Stimulated activated effector memory CD8-positive, alpha-beta T cell treated with anti-CD3 and anti-CD28 coated beads, Interleukin-12 subunit alpha, Interleukin-12 subunit beta, amount 100 ng/mL, for 72 hours (primary cell): Measurements from ENCODE around the gene TBC1D5.
"Not testable (repeated sequence)": the region's sequence is repeated elsewhere in the genome, so short reads cannot be mapped to it uniquely, and the experiment has no call there.

Source experiments
- ATAC-seq: fragments of 150-1000 bp; cut with Tn5 transposase; 2 replicates; pipeline ENCODE4 v1.10.0; 2021
- DNase-seq, 2 donors: peaks; one replicate each; pipeline ENCODE4 v3.0.0; 2021 to 2022; ENCODE audit warnings: low spot score in 2 of 2
- H3K27ac Mint-ChIP-seq: one replicate; pipeline ENCODE4 v1.8.0; 2022; ENCODE audit warnings: mild to moderate bottlenecking, mixed read lengths
- H3K36me3 Mint-ChIP-seq: one replicate; pipeline ENCODE4 v1.8.0; 2022; ENCODE audit warnings: mild to moderate bottlenecking, mixed read lengths
- H3K4me1 Mint-ChIP-seq: one replicate; pipeline ENCODE4 v1.8.0; 2022; ENCODE audit warnings: mixed read lengths
- H3K4me3 Mint-ChIP-seq: one replicate; pipeline ENCODE4 v1.8.0; 2022; ENCODE audit warnings: mild to moderate bottlenecking, mixed read lengths
- H3K9me3 Mint-ChIP-seq: one replicate; pipeline ENCODE4 v1.8.0; 2022; ENCODE audit warnings: mixed read lengths

TBC1D5 gene

DNA sequence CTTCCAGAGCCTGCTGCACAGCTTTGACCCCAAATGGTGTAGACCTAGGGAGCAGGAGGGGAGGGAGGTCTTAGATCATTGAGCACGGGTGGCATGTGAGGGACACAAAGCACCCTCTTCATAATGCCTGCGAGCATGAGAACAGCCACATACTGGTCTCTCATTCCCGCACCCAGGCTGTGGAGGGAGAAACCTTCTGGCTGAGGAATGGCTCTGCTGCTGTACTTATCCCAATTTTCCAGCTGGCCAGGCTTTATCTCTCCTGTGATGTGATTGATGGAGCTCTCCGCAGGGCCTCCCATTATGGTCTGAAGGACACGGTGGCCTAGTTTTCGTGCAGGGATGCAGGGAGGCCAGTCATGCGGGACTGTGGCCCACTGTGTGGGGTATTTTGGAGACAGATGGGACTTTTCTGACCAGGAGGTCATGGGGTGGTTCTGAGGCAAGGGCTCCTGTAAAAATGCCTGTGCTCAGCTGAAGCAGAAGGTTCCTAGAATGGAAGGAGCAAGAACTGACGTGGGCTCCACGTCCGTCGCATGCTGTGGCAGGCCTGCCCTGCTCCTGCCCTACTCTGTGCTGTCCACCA is 606.2 kb downstream of the TBC1D5 start:
- DNase-seq (no peak), ATAC-seq (no peak)
- no peak overlapping the region for H3K27ac Mint-ChIP-seq
- no peaks in the 10 kb centered on the region for H3K36me3 Mint-ChIP-seq
- no peaks in the 10 kb centered on the region for H3K9me3 Mint-ChIP-seq
- peaks cover 10% of the 10 kb centered on the region for H3K4me1 Mint-ChIP-seq
- H3K4me3 Mint-ChIP-seq, result no peak overlapping the region

DNA sequence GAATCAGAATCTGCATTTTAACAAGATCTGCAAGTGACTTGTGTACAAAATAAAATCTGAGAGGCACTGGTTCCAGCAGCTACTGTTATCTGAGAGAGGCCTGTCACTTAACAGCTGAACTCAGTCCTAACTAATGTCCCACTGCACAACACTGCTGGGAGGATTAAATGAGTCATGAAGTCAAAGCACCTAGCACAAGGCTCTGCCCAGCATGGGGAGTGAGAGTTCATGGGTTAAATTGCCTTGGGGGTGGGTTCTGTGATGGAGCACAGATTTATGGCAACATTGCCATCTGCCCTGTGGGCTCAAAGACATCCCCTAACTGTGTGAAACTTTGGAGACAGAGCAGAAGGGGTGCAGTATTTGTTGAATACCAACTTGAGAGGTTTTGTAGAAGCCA is 606.7 kb downstream of the TBC1D5 start:
- Mint-ChIP-seq H3K27ac (no peak overlapping the region), H3K36me3 (no peaks in the 10 kb centered on the region), H3K4me1 (peaks cover 8% of the 10 kb centered on the region), H3K4me3 (no peak overlapping the region), H3K9me3 (no peaks in the 10 kb centered on the region)
- ATAC-seq (peak; percentile 19), DNase-seq (no peak)

- DNase-seq (no peak), ATAC-seq (no peak)
- Mint-ChIP-seq H3K9me3 (no peaks in the 10 kb centered on the region), H3K36me3 (no peaks in the 10 kb centered on the region), H3K27ac (no peak overlapping the region), H3K4me3 (no peak overlapping the region), H3K4me1 (peaks cover 7% of the 10 kb centered on the region)
Observed at GRCh38 chr3:17133632-17134545, 608.5 kb downstream of the TBC1D5 start.

DNA sequence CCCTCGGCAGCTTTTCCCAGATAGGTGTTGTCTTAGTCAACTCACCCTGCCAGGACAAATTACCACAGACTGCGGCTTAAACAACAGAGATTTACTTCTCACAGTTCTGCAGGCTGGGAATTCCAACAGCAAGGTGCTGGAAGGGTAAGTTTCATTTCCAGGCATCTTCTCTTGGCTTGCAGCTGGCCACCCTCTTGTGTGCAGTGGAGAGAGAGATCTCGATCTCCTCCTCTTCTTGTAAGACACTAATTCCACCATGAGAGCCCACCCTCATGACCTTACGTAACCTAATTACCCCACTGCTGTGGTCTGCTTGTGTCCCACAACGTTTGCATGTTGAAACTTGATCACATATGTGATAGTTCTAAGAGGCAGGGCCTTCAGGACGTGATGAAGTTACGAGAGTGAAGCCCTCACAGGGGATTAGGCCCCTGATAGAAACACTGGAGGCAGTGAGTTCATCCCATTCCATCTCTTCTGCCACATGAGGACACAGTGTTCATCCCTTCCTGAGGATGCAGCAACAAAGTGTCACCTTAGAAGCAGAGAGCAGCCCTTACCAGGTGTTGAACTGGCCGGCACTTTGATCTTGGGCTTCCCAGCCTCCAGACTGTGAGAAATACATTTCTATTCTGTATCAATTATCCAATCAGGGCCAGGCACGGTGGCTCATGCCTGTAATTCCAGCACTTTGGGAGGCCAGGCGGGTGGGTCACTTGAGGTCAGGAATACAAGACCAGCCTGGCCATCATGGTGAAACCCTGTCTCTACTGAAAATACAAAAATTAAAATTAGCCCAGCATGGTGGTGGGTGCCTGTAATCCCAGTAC is 609.9 kb downstream of the TBC1D5 start:
- H3K4me1 Mint-ChIP-seq, result peaks cover 7% of the 10 kb centered on the region
- ATAC-seq (no peak), DNase-seq (no peak)
- no peak overlapping the region for H3K4me3 Mint-ChIP-seq
- H3K27ac Mint-ChIP-seq, result no peak overlapping the region
- H3K9me3 Mint-ChIP-seq, result peaks cover 7% of the 10 kb centered on the region
- H3K36me3 Mint-ChIP-seq, result no peaks in the 10 kb centered on the region

DNA sequence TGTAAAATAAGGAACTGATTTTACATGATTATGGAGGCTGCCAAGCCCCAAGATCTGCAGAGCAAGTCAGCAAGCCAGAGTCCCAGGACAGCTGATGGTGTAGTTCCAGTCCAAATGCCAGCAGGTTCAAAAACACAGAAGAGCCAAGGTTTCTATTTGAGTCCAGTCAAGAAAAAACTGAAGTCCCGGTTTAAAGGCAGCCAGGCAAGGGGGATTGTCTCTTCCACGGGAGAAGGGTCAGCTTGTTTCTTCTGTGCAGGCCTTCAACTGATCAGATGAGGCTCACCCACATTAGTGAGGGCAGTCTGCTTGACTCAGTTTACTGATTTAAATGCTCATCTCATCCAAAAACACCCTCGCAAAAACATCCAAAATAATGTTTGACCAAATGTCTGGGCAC is 611.5 kb downstream of the TBC1D5 start:
- DNase-seq (no peak), ATAC-seq (no peak)
- Mint-ChIP-seq H3K27ac (no peak overlapping the region), H3K36me3 (no peaks in the 10 kb centered on the region), H3K4me1 (peaks cover 7% of the 10 kb centered on the region), H3K4me3 (no peak overlapping the region), H3K9me3 (peaks cover 9% of the 10 kb centered on the region)

GRCh38 chr3:17129556-17129955 is 612.9 kb downstream of the TBC1D5 start:
- Mint-ChIP-seq H3K4me1 (peaks cover 7% of the 10 kb centered on the region), H3K36me3 (no peaks in the 10 kb centered on the region), H3K27ac (no peak overlapping the region), H3K9me3 (peaks cover 9% of the 10 kb centered on the region), H3K4me3 (no peak overlapping the region)
- DNase-seq, result no peak
- ATAC-seq, result peak; percentile 61

- ATAC-seq, H3K4me1 Mint-ChIP-seq, H3K36me3 Mint-ChIP-seq, H3K4me3 Mint-ChIP-seq, H3K9me3 Mint-ChIP-seq, H3K27ac Mint-ChIP-seq: not testable (repeated sequence)
- DNase-seq, result peak in 1 of 2 donors; percentile 3
Observed at GRCh38 chr3:17128671-17129070, 613.8 kb downstream of the TBC1D5 start.

- Mint-ChIP-seq H3K9me3 (peaks cover 13% of the 10 kb centered on the region), H3K27ac (no peak overlapping the region), H3K4me1 (peaks cover 7% of the 10 kb centered on the region), H3K4me3 (no peak overlapping the region), H3K36me3 (no peaks in the 10 kb centered on the region)
- ATAC-seq (no peak), DNase-seq (peak in 1 of 2 donors; percentile 18)
Observed at GRCh38 chr3:17125738-17126442, 616.5 kb downstream of the TBC1D5 start.

DNA sequence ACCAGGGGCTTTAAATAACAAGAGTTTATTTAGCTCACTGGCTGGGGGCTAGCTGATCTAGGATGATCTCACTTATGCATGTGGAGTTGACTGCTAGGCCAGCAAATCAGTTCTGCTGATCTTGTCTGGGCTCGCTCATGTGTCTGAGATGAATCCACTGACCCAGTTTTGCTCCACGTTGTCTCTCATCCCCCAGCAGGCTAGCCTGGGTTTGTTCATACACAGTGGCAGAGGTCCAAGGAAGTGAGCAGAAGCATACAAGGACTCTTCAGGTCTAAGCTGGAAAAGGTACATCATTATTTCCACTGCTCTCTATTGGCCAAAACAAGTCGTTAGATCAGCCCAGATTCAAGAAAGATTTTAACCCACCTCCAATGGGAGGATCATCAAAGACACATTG is 619.7 kb downstream of the TBC1D5 start:
- ATAC-seq (no peak), DNase-seq (peak in 1 of 2 donors; percentile 30)
- Mint-ChIP-seq H3K4me1 (peaks cover 6% of the 10 kb centered on the region), H3K27ac (no peak overlapping the region), H3K9me3 (peaks cover 8% of the 10 kb centered on the region), H3K36me3 (no peaks in the 10 kb centered on the region), H3K4me3 (no peak overlapping the region)

DNA sequence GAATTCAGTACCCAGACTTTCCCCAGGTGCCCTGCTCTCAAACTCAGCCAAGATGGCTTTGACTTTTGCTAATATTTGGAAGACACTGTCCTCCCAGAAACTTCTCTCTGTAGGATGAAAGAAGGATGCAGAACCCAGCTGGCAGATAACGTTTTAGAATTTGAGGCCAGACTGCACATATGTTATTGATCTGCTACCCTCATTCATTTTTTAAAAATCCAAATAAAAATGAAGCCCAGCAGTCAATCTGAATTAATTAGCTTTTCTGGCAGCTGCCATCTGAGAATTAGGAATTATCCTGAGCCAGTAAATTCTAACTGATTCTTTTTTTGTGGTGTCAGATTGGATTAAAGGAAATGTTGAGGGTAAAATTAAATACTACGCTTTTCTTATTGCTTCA is 621.1 kb downstream of the TBC1D5 start:
- DNase-seq (no peak), ATAC-seq (no peak)
- H3K4me3 Mint-ChIP-seq, result no peak overlapping the region
- no peak overlapping the region for H3K27ac Mint-ChIP-seq
- no peaks in the 10 kb centered on the region for H3K36me3 Mint-ChIP-seq
- H3K9me3 Mint-ChIP-seq, result peaks cover 4% of the 10 kb centered on the region
- H3K4me1 Mint-ChIP-seq, result peaks cover 6% of the 10 kb centered on the region

DNA sequence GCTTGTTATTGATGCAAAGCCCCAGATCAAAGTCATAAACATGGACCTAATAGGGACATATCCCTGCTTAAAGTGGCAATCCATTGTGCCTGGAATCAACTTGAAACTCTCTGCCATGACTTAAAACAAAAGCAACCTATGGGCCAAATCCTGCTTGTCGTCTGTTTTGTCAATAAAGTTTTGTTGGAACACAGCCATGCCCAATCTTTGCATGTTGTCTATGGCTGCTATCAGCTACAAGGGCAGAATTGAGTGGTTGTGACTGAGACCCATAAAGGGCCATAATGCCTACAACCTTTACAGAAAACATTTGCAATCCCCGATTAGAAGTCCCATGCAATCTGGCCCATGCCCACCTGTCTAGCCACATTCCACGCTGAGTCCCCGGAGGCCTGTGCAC is 622.3 kb downstream of the TBC1D5 start:
- H3K27ac Mint-ChIP-seq, result peak overlapping the region; percentile 2
- peaks cover 4% of the 10 kb centered on the region for H3K9me3 Mint-ChIP-seq
- ATAC-seq, result no peak
- no peak overlapping the region for H3K4me3 Mint-ChIP-seq
- peak in 1 of 2 donors; percentile 10 for DNase-seq
- no peaks in the 10 kb centered on the region for H3K36me3 Mint-ChIP-seq
- peaks cover 6% of the 10 kb centered on the region for H3K4me1 Mint-ChIP-seq

DNA sequence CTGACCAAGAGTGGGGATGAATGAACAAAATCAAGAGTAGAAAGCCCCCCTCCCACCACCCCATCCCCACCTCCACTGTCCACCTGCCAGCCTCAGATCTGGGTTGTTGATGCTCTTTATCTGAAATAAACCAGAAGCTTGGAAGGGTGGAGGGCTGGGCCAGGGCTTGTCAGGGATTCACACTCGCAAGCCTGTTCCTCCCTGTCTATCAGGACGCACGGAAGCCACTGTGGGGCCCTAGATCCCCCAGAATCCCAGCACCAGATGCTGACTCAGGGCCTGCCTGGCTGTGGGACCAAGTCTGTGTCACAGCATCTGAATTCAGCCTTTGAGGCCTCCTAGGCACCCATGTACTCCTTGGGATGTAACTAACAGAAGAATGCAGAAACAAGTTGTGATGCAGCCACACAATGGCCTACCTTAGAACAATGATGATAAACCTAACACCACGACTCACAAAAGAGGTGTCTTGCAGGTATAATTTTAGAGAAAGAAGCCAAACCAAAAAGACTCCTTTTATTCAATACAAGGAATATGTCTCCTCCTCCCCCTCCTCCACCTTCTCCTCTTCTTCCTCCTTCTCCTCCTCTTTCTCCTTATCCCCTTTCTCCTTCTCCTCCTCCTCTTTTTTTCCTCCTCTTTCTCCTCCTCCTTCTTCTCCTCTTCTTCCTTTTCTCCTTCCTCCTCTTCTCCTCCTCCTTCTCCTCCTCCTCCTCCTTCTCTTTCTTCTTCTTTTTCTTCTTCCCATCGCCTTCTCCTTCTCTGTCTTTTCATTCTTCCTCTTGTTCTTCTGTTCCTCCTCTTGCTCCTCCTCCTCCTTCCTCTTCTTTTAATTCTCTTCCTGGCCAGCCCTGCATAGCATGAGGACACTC is 623.0 kb downstream of the TBC1D5 start:
- DNase-seq, result peak in 1 of 2 donors; percentile 33
- Mint-ChIP-seq H3K27ac (peak overlapping the region; percentile 2), H3K4me1 (peaks cover 6% of the 10 kb centered on the region), H3K9me3 (peaks cover 4% of the 10 kb centered on the region), H3K4me3 (no peak overlapping the region), H3K36me3 (no peaks in the 10 kb centered on the region)
- no peak for ATAC-seq

DNA sequence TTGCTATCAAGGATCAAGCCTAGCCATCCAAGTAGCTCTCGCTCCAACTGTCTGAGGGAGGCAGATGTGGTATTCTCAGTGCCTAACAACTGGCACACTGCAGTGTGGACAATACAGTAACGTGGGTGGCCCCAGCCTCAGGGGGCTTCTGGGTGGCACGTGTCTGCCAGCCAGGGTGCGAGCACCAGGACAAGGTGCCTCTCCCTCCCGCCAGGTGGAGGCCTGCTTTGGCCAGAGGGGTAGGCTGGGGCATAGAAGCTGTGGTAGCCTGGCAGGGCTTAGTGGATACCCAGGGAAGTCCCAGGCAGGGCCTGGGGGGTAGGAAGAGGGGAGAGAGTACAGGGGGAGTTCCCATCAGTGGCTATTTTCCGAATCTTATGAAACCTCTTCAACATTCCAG is 623.7 kb downstream of the TBC1D5 start:
- DNase-seq (peak in 1 of 2 donors; percentile 17), ATAC-seq (no peak)
- peaks cover 6% of the 10 kb centered on the region for H3K4me1 Mint-ChIP-seq
- H3K4me3 Mint-ChIP-seq, result no peak overlapping the region
- H3K36me3 Mint-ChIP-seq, result no peaks in the 10 kb centered on the region
- peaks cover 4% of the 10 kb centered on the region for H3K9me3 Mint-ChIP-seq
- H3K27ac Mint-ChIP-seq, result no peak overlapping the region

DNA sequence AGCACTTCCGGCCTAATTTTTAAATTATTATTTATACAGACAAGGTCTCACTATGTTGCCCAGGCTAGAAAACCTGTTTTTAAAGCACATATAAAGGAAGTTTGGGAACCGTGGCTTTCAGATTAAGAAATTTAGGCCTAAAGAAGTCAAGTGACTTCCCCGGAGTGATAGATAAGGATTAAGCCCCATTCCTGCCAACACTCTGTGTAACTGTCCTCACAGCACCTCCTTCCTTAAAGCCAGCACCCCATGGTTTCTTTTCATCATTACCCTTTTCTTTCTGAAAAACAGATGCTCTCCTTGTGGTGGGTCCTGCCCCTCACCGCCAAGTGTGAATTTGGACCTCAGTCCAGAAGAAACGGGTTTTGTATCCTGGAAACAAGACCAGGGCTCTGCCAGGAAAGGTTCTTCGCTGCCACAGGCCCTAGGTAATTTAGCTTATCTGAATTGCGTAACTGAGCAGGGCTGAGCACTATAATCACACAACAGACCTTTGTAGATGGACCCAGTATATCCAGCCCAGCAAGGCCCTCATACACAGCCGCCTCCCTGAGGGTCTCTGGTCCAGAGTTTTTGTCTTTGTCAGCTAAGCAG is 626.3 kb downstream of the TBC1D5 start:
- Mint-ChIP-seq H3K4me3 (no peak overlapping the region), H3K4me1 (peaks cover 11% of the 10 kb centered on the region), H3K27ac (no peak overlapping the region), H3K36me3 (no peaks in the 10 kb centered on the region), H3K9me3 (no peaks in the 10 kb centered on the region)
- DNase-seq, result no peak
- ATAC-seq, result no peak
